ENCODE results near the gene STK16. TPM values are rescaled to one million over a fixed set of nuclear protein-coding genes. Genes with fewer than 3 reads are reported as not detected.
"Not testable (repeated sequence)": the region's sequence is repeated elsewhere in the genome, so short reads cannot be mapped to it uniquely, and the experiment has no call there.

STK16 gene
- total and polyA plus RNA-seq, 2 of the 13 experiments (the other 11 are each of a cell fraction or from before 2014, with no cell fraction given), result 28.0 to 50.9 TPM

DNA sequence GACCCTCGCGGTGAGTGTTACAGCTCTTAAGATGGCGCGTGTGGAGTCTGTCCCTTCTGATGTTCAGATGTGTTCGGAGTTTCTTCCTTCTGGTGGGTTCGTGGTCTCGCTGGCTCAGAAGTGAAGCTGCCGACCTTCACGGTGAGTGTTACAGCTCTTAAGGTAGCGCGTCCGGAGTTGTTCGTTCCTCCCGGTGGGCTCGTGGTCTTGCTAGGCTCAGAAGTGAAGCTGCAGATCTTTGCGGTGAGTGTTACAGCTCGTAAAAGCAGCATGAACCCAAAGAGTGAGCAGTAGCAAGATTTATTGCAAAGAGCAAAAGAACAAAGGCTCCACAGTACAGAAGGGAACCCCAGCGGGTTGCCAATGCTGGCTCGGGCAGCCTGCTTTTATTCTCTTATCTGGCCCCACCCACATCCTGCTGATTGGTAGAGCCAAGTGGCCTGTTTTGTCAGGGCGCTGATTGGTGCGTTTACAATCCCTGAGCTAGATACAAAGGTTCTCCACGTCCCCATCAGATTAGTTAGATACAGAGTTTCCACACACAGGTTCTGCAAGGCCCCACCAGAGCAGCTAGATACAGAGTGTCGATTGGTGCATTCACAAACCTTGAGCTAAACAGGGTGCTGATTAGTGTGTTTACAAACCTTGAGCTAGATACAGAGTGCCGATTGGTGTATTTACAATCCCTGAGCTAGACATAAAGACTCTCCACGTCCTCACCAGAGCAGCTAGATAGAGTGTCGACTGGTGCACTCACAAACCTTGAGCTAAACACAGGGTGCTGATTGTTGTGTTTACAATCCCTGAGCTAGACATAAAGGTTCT, 44.6 kb upstream of the STK16 start (continued):
- TF ChIP-seq, protein P1, sequence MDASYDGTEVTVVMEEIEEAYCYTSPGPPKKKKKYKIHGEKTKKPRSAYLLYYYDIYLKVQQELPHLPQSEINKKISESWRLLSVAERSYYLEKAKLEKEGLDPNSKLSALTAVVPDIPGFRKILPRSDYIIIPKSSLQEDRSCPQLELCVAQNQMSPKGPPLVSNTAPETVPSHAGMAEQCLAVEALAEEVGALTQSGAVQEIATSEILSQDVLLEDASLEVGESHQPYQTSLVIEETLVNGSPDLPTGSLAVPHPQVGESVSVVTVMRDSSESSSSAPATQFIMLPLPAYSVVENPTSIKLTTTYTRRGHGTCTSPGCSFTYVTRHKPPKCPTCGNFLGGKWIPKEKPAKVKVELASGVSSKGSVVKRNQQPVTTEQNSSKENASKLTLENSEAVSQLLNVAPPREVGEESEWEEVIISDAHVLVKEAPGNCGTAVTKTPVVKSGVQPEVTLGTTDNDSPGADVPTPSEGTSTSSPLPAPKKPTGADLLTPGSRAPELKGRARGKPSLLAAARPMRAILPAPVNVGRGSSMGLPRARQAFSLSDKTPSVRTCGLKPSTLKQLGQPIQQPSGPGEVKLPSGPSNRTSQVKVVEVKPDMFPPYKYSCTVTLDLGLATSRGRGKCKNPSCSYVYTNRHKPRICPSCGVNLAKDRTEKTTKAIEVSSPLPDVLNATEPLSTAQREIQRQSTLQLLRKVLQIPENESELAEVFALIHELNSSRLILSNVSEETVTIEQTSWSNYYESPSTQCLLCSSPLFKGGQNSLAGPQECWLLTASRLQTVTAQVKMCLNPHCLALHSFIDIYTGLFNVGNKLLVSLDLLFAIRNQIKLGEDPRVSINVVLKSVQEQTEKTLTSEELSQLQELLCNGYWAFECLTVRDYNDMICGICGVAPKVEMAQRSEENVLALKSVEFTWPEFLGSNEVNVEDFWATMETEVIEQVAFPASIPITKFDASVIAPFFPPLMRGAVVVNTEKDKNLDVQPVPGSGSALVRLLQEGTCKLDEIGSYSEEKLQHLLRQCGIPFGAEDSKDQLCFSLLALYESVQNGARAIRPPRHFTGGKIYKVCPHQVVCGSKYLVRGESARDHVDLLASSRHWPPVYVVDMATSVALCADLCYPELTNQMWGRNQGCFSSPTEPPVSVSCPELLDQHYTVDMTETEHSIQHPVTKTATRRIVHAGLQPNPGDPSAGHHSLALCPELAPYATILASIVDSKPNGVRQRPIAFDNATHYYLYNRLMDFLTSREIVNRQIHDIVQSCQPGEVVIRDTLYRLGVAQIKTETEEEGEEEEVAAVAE (CRISPR knock-in tag; IDR thresholded peaks at IDR 0.05; ENCODE audit: borderline replicate concordance), result peak; percentile 93
- peak; percentile 66 for TF ChIP-seq BORCS8-MEF2B (CRISPR knock-in tag; IDR thresholded peaks at IDR 0.05)
- 0 out of 2 replicates have a peak, but pooled peaks have one; percentile 32 for TF ChIP-seq ZNF430 (CRISPR knock-in tag; IDR thresholded peaks at IDR 0.05)
- peak; percentile 33; the same call in 1 of the 2 replicates for TF ChIP-seq SOX5 (CRISPR knock-in tag; IDR thresholded peaks at IDR 0.05; ENCODE audit: borderline replicate concordance)
- TF ChIP-seq, protein P2, sequence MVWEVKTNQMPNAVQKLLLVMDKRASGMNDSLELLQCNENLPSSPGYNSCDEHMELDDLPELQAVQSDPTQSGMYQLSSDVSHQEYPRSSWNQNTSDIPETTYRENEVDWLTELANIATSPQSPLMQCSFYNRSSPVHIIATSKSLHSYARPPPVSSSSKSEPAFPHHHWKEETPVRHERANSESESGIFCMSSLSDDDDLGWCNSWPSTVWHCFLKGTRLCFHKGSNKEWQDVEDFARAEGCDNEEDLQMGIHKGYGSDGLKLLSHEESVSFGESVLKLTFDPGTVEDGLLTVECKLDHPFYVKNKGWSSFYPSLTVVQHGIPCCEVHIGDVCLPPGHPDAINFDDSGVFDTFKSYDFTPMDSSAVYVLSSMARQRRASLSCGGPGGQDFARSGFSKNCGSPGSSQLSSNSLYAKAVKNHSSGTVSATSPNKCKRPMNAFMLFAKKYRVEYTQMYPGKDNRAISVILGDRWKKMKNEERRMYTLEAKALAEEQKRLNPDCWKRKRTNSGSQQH (CRISPR knock-in tag; IDR thresholded peaks at IDR 0.05; ENCODE audit: low read depth), result peak; percentile 57; the same call in 1 of the 2 replicates
- peak; percentile 68; the same call in 1 of the 2 replicates for TF ChIP-seq POGZ (CRISPR knock-in tag; IDR thresholded peaks at IDR 0.05)
- TF ChIP-seq, protein P3, sequence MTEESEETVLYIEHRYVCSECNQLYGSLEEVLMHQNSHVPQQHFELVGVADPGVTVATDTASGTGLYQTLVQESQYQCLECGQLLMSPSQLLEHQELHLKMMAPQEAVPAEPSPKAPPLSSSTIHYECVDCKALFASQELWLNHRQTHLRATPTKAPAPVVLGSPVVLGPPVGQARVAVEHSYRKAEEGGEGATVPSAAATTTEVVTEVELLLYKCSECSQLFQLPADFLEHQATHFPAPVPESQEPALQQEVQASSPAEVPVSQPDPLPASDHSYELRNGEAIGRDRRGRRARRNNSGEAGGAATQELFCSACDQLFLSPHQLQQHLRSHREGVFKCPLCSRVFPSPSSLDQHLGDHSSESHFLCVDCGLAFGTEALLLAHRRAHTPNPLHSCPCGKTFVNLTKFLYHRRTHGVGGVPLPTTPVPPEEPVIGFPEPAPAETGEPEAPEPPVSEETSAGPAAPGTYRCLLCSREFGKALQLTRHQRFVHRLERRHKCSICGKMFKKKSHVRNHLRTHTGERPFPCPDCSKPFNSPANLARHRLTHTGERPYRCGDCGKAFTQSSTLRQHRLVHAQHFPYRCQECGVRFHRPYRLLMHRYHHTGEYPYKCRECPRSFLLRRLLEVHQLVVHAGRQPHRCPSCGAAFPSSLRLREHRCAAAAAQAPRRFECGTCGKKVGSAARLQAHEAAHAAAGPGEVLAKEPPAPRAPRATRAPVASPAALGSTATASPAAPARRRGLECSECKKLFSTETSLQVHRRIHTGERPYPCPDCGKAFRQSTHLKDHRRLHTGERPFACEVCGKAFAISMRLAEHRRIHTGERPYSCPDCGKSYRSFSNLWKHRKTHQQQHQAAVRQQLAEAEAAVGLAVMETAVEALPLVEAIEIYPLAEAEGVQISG (CRISPR knock-in tag; IDR thresholded peaks at IDR 0.05), result peak; percentile 48
- 0 out of 2 replicates have a peak, but pooled peaks have one; percentile 14 for TF ChIP-seq RXRB (CRISPR knock-in tag; IDR thresholded peaks at IDR 0.05; ENCODE audit: borderline replicate concordance)
- peak; percentile 78 for TF ChIP-seq MED1 (CRISPR knock-in tag; IDR thresholded peaks at IDR 0.05)
- 0 out of 2 replicates have a peak, but pooled peaks have one; percentile 22 for TF ChIP-seq ERF (CRISPR knock-in tag; IDR thresholded peaks at IDR 0.05)
- TF ChIP-seq RAD21 (CRISPR knock-in tag; IDR thresholded peaks at IDR 0.05), result peak; percentile 42; the same call in 1 of the 2 replicates
- 0 out of 2 replicates have a peak, but pooled peaks have one; percentile 66 for TF ChIP-seq ZNF510 (CRISPR knock-in tag; IDR thresholded peaks at IDR 0.05; ENCODE audit: low read depth)
- TF ChIP-seq, protein P4, sequence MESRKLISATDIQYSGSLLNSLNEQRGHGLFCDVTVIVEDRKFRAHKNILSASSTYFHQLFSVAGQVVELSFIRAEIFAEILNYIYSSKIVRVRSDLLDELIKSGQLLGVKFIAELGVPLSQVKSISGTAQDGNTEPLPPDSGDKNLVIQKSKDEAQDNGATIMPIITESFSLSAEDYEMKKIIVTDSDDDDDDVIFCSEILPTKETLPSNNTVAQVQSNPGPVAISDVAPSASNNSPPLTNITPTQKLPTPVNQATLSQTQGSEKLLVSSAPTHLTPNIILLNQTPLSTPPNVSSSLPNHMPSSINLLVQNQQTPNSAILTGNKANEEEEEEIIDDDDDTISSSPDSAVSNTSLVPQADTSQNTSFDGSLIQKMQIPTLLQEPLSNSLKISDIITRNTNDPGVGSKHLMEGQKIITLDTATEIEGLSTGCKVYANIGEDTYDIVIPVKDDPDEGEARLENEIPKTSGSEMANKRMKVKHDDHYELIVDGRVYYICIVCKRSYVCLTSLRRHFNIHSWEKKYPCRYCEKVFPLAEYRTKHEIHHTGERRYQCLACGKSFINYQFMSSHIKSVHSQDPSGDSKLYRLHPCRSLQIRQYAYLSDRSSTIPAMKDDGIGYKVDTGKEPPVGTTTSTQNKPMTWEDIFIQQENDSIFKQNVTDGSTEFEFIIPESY (CRISPR knock-in tag; IDR thresholded peaks at IDR 0.05), result peak; percentile 73
- not testable (repeated sequence) for TF ChIP-seq SOX6 (IDR thresholded peaks at IDR 0.05)
- TF ChIP-seq SOX6 (CRISPR knock-in tag; IDR thresholded peaks at IDR 0.05), result peak; percentile 38
- TF ChIP-seq NFYC (CRISPR knock-in tag; IDR thresholded peaks at IDR 0.05), result peak; percentile 81
- peak; percentile 92 for TF ChIP-seq POLR2AphosphoS5 (IDR thresholded peaks at IDR 0.05; ENCODE audit: low read depth, low read length)
- 0 out of 2 replicates have a peak, but pooled peaks have one; percentile 10 for TF ChIP-seq MTA1 (CRISPR knock-in tag; IDR thresholded peaks at IDR 0.05; ENCODE audit: borderline replicate concordance)
- peak; percentile 56; the same call in 1 of the 2 replicates for TF ChIP-seq SP4 (CRISPR knock-in tag; IDR thresholded peaks at IDR 0.05)
